Measurements from ENCODE around the gene P2RY11. TPM values are rescaled to one million over a fixed set of nuclear protein-coding genes. Genes with fewer than 3 reads are reported as not detected.

P2RY11 gene
- total RNA-seq, 2 experiments from 2014 or later = 68.6 to 68.9 TPM

- POLR2A ChIA-PET = interaction anchor here (0.6 to 1.6 kb wide), 3 partner anchors 9 to 198 kb away, joined by 3 to 5 read pairs (median 3); no protein-coding TSS in a partner anchor
- CTCF ChIA-PET = interaction anchor here (1.7 to 9.7 kb wide), 2 partner anchors 9 to 10 kb away, joined by 5 to 127 read pairs; partner anchors contain the start of genes ANGPTL6 and EIF3G
Measured at GRCh38 chr19:10109528-10109927, 2.0 kb upstream of the P2RY11 start.

DNA sequence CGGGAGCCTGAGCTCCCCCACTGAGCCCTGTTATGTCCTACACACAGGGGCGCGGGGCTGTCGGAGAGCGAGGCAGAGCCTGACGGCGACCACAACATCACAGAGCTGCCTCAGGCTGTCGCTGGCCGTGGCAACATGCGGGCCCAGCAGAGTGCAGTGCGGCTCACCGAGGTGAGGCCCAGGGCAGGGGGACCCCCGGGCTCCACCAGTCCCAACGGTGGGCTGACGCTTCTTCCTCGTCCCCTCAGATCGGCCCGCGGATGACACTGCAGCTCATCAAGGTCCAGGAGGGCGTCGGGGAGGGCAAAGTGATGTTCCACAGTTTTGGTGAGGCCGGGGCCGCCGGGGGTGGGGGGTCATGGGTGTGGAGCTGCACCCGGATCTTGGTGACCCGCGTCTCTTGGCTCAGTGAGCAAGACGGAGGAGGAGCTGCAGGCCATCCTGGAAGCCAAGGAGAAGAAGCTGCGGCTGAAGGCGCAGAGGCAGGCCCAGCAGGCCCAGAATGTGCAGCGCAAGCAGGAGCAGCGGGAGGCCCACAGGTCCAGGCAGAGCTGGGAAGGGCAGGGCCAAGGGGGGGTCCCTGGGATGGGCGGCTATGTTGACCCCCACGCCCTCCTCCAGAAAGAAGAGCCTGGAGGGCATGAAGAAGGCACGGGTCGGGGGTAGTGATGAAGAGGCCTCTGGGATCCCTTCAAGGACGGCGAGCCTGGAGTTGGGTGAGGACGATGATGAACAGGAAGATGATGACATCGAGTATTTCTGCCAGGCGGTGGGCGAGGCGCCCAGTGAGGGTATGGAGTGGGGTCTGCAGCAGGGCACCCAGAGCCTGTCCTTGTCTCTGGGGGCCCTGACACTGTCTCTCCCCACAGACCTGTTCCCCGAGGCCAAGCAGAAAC lies 1.2 kb upstream of the P2RY11 start:
- ChIA-PET CTCF (interaction anchor here (9.7 kb wide), 1 partner anchor 10 kb away, joined by 127 read pairs; the partner anchor contains the start of gene ANGPTL6), POLR2A (interaction anchor here (0.9 to 1.6 kb wide), 4 partner anchors 8 to 14 kb away, joined by 3 to 5 read pairs (median 4); no protein-coding TSS in a partner anchor)

DNA sequence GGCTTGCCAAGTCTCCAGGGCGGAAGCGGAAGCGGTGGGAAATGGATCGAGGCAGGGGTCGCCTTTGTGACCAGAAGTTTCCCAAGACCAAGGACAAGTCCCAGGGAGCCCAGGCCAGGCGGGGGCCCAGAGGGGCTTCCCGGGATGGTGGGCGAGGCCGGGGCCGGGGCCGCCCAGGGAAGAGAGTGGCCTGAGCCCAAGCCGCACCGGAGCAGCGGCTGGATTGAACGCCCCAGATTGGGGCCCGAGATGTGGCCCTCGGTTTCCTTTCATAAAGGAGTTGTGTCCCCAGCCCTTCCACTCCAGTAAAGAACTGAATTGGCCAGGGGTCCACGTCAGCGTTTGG lies 548 bp upstream of the P2RY11 start:
- ChIA-PET CTCF (interaction anchor here (9.7 kb wide), 1 partner anchor 11 kb away, joined by 127 read pairs; the partner anchor contains the start of gene ANGPTL6), POLR2A (interaction anchor here (0.7 to 1.7 kb wide), 4 partner anchors 8 to 15 kb away, joined by 3 to 14 read pairs (median 4); partner anchors contain the start of gene ANGPTL6)

DNA sequence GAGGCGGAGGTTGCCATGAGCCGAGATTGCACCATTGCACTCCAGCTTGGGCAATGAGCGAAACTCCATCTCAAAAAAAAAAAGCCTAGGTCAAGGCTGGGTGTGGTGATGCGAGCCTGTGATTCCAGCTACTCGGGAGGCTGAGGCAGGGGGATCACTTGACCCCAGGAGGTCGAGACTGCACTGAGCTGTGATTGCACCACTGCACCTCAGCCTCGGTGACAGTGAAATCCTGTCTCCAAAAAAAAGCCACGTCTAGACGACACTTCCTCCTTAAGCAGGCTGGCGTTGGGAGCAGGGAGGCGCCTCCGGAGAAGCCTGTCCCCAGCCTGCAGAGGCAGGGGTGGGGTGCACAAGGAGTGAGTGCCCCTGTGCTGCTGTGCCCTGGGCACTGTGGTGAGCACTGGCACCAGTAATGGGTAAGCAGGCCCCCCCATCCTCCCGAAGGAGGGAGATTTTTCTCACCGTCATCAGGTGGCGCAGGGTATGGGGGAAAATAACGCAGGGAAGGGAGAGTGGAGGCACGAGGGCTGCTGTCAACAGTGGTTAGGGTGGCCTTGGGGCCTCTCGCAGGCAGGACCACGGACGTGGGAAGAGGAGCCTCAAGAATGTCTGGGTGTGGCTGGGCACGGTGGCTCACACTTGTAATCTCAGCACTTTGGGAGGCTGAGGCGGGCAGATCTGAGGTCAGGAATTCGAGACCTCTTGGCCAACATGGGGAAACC lies 706 bp downstream of the P2RY11 start:
- POLR2A ChIA-PET = interaction anchor here (0.6 to 4.2 kb wide), 9 partner anchors 9 to 646 kb away, joined by 3 to 45 read pairs (median 6); partner anchors contain the start of genes ANGPTL6 and S1PR2
- CTCF ChIA-PET = interaction anchor here (0.6 to 9.7 kb wide), 3 partner anchors 12 to 58 kb away, joined by 3 to 127 read pairs (median 9); partner anchors contain the start of gene ANGPTL6

DNA sequence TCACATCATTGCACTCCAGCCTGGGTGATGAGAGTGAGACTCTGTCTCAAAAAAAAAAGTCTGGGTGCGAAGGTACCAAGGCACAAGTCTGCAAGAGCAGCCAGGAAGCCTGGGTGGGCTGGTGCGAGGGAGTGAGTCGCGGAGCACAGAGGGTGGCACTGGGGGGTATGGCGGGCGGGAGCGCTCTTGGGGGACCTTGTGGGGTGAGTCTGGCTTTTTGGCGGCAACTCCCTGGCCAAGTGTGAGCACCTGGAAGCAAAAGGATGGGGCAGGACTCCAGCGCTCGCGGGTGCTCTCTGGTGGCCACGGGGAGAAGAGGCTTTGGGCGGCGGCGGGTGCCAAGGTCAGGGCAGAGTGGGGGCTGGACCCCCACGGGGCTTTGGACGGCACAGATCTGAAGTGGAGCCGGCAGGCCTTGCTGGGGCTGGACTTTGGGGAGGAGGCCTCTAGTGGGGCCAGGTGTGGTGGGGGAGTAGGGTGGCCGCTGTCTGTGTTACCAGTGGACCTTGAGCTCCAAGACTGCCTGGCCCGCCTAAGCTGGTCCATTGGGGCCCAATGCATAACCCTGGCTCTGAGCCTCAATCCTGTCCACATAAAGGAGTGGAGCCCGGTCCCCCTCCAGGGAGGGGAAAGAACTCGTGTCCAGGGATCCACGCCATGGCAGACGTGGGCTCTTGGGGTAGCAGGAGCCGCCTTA lies 1.6 kb downstream of the P2RY11 start:
- POLR2A ChIA-PET = interaction anchor here (0.5 to 5.1 kb wide), 9 partner anchors 10 to 253 kb away, joined by 3 to 45 read pairs (median 5); partner anchors contain the start of genes ANGPTL6, ICAM1 and S1PR2
- CTCF ChIA-PET = interaction anchor here (0.6 to 9.7 kb wide), 5 partner anchors 13 to 470 kb away, joined by 3 to 127 read pairs (median 4); partner anchors contain the start of gene ANGPTL6

- ChIA-PET CTCF (interaction anchor here (0.6 to 9.7 kb wide), 5 partner anchors 13 to 470 kb away, joined by 3 to 127 read pairs (median 4); partner anchors contain the start of gene ANGPTL6), POLR2A (interaction anchor here (0.5 to 5.1 kb wide), 9 partner anchors 11 to 253 kb away, joined by 3 to 45 read pairs (median 5); partner anchors contain the start of genes ANGPTL6, ICAM1 and S1PR2)
Measured at GRCh38 chr19:10113592-10113963, 2.1 kb downstream of the P2RY11 start.

- POLR2A ChIA-PET = interaction anchor here (1.2 to 5.1 kb wide), 5 partner anchors 11 to 117 kb away, joined by 4 to 45 read pairs (median 21); partner anchors contain the start of genes ANGPTL6 and S1PR2
- CTCF ChIA-PET = interaction anchor here (1.4 to 9.7 kb wide), 5 partner anchors 7 to 146 kb away, joined by 3 to 127 read pairs (median 7); partner anchors contain the start of genes ANGPTL6 and PPAN
Measured at GRCh38 chr19:10113964-10114650, 2.6 kb downstream of the P2RY11 start.

GRCh38 chr19:10114651-10115391 lies 3.3 kb downstream of the P2RY11 start:
- ChIA-PET CTCF (interaction anchor here (0.5 to 9.7 kb wide), 5 partner anchors 8 to 185 kb away, joined by 3 to 127 read pairs (median 7); partner anchors contain the start of genes ANGPTL6 and PPAN), POLR2A (interaction anchor here (1.2 to 5.1 kb wide), 4 partner anchors 9 to 19 kb away, joined by 3 to 45 read pairs (median 26); partner anchors contain the start of genes ANGPTL6 and PPAN)

DNA sequence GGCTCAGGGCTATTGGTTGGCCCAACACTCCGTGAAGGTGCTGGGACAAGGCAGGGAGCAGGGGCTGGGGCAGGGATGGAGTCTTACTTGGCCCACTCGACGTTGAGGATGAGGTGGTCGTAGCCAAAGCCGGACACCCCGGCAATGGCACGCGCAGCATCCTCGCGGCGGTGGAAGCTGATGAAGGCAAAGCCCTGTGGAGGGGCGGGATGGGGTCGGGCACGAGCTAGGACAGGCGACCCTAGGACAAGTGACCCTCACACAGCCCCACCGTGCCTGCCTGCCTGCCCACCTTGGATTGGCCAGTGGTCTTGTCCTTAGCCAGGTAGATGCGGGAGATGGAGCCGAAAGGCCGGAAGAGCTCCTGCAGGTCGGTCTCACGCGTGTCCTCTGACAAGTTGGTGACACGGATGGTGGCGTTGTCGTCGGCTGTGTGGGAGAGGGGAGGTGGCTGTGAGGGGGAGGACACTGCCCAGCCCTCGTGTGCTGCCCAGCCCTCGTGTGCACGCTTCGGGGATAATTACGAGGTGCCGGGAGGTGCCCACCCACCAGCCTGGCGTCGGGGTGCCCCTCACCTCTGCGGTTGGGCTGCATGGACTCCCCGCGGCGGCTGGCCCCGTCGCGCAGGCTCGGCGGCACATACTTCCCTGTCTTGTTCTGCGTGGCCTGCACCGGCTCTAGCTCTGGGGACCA lies 4.0 kb downstream of the P2RY11 start:
- ChIA-PET POLR2A (interaction anchor here (1.0 to 5.1 kb wide), 5 partner anchors 10 to 23 kb away, joined by 3 to 45 read pairs (median 21); partner anchors contain the start of genes ANGPTL6 and PPAN), CTCF (interaction anchor here (0.5 to 9.7 kb wide), 3 partner anchors 9 to 186 kb away, joined by 3 to 127 read pairs (median 7); partner anchors contain the start of genes ANGPTL6 and PPAN)

- ChIA-PET POLR2A (interaction anchor here (0.6 to 5.1 kb wide), 7 partner anchors 8 to 117 kb away, joined by 3 to 45 read pairs (median 5); partner anchors contain the start of genes ANGPTL6 and PPAN), CTCF (interaction anchor here (9.7 kb wide), 1 partner anchor 16 kb away, joined by 127 read pairs; the partner anchor contains the start of gene ANGPTL6)
Measured at GRCh38 chr19:10116085-10116865, 4.8 kb downstream of the P2RY11 start.

GRCh38 chr19:10116866-10117616 lies 5.5 kb downstream of the P2RY11 start:
- ChIA-PET POLR2A (interaction anchor here (0.6 to 5.1 kb wide), 4 partner anchors 9 to 118 kb away, joined by 5 to 45 read pairs (median 18); partner anchors contain the start of gene ANGPTL6), CTCF (interaction anchor here (1.3 to 9.7 kb wide), 2 partner anchors 17 to 133 kb away, joined by 3 to 127 read pairs; partner anchors contain the start of gene ANGPTL6)

DNA sequence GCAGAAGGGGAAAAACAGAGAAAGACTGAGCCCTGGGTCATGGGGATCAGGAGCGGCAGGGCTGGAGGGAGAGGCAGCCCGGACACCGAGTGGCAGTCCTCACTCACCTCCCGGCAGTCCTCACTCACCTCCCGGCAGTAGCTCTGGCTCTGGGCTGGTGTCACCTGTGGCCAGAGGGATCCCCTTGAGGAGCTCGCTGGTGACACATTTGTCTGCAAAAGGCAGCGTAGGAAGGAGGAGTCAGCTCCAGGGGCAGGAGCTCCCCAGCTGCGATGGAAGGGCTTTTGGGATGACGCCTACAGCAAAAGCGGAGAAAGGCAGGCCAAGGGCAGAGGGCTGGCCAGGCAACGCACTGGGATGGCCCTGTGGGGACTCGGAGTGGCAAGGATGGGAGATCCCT lies 7.5 kb downstream of the P2RY11 start:
- POLR2A ChIA-PET = no interaction called here
- CTCF ChIA-PET = interaction anchor here (0.7 to 1.3 kb wide), 4 partner anchors 10 to 91 kb away, joined by 3 to 5 read pairs (median 4); no protein-coding TSS in a partner anchor

- CTCF ChIA-PET = interaction anchor here (0.5 to 1.5 kb wide), 9 partner anchors 9 to 167 kb away, joined by 3 to 5 read pairs (median 3); no protein-coding TSS in a partner anchor
- POLR2A ChIA-PET = interaction anchor here (0.6 to 0.7 kb wide), 3 partner anchors 9 to 116 kb away, joined by 3 to 5 read pairs (median 4); partner anchors contain the start of gene P2RY11
Measured at GRCh38 chr19:10120538-10121189, 9.2 kb downstream of the P2RY11 start.
